ENCODE measurements around the gene NSUN4. TPM values are rescaled to one million over a fixed set of nuclear protein-coding genes. Genes with fewer than 3 reads are reported as not detected.

NSUN4 gene
- total and polyA plus RNA-seq, 9 of the 15 experiments (the other 6 are each of a cell fraction or from before 2014, with no cell fraction given), result 33.4 to 60.2 (median 46.3) TPM

- TF ChIP-seq SLC30A9 (CRISPR knock-in tag; IDR thresholded peaks at IDR 0.05), result no peak
- TF ChIP-seq TRIM28 (IDR thresholded peaks at IDR 0.05), result no peak
- no peak for TF ChIP-seq ZNF398 (CRISPR knock-in tag; IDR thresholded peaks at IDR 0.05)
- TF ChIP-seq NFE2 (IDR thresholded peaks at IDR 0.05; ENCODE audit: low read depth), result 0 out of 2 replicates have a peak, but pooled peaks have one; percentile 0
- TF ChIP-seq CTCF (IDR thresholded peaks at IDR 0.05 in 2 of 3, conservative IDR thresholded peaks at IDR 0.05 in 1 of 3; ENCODE audit: insufficient read depth in 2 of 3, low read depth in 1 of 3, low read length in 3 of 3), result no peak
- peak; percentile 42; the same call in 1 of the 2 replicates for TF ChIP-seq PKNOX1 (IDR thresholded peaks at IDR 0.05)
- TF ChIP-seq ZNF551 (CRISPR knock-in tag; IDR thresholded peaks at IDR 0.05), result no peak
- 0 out of 2 replicates have a peak, but pooled peaks have one; percentile 43 for TF ChIP-seq GATA2 (CRISPR knock-in tag; IDR thresholded peaks at IDR 0.05)
- TF ChIP-seq ZBTB43 (CRISPR knock-in tag; IDR thresholded peaks at IDR 0.05), result no peak
- peak; percentile 90 for TF ChIP-seq ZNF384 (IDR thresholded peaks at IDR 0.05; ENCODE audit: low read depth, low read length)
- peak; percentile 32; the same call in 1 of the 2 replicates for TF ChIP-seq TAL1 (IDR thresholded peaks at IDR 0.05)
- no peak for TF ChIP-seq TGIF2 (CRISPR knock-in tag; IDR thresholded peaks at IDR 0.05)
- TF ChIP-seq ZNF175 (CRISPR knock-in tag; IDR thresholded peaks at IDR 0.05; ENCODE audit: low read depth), result no peak
- TF ChIP-seq RCOR1 (IDR thresholded peaks at IDR 0.05; ENCODE audit: borderline replicate concordance in 1 of 2, low read depth in 2 of 2, low read length in 2 of 2), result 0 out of 4 replicates have a peak, but pooled peaks of 1 of the 2 experiments have one; percentile 20
- TF ChIP-seq USF1 (CRISPR knock-in tag; IDR thresholded peaks at IDR 0.05), result peak; percentile 94
- peak; percentile 8; the same call in 1 of the 2 replicates for TF ChIP-seq MTA1 (IDR thresholded peaks at IDR 0.05; ENCODE audit: borderline replicate concordance)
- TF ChIP-seq POLR2H (tag; IDR thresholded peaks at IDR 0.05; ENCODE audit: low read depth), result 0 out of 2 replicates have a peak, but pooled peaks have one; percentile 33
- TF ChIP-seq ZNF507 (tag; conservative IDR thresholded peaks at IDR 0.05), result no peak
- peak; percentile 41 for TF ChIP-seq NFYB (IDR thresholded peaks at IDR 0.05; ENCODE audit: extremely low read depth, insufficient read length)
- no peak for TF ChIP-seq ZNF707 (CRISPR knock-in tag; conservative IDR thresholded peaks at IDR 0.05)
- TF ChIP-seq SOX6 (IDR thresholded peaks at IDR 0.05), result 0 out of 2 replicates have a peak, but pooled peaks have one; percentile 43
- TF ChIP-seq PRMT5 (CRISPR knock-in tag; IDR thresholded peaks at IDR 0.05), result no peak
- peak; percentile 48; the same call in 1 of the 2 replicates for TF ChIP-seq LCOR (CRISPR knock-in tag; IDR thresholded peaks at IDR 0.05)
Measured at GRCh38 chr1:46370214-46370633, 29.6 kb downstream of the NSUN4 start (continued).
